Non-pigmented ciliary epithelial cell (primary cell): Measurements from ENCODE around the gene FCRL5.

Experiments
- DNase-seq: peaks from one replicate; pipeline ENCODE4 v3.0.0-alpha.2; 2010; ENCODE audit warnings: low read depth

The FCRL5 gene

GRCh38 chr1:157523774-157524493 is 28.4 kb downstream of the FCRL5 start:
- DNase-seq, result no peak

GRCh38 chr1:157521056-157521455 is 31.3 kb downstream of the FCRL5 start:
- DNase-seq, result no peak

GRCh38 chr1:157520386-157520935 is 31.9 kb downstream of the FCRL5 start:
- no peak for DNase-seq

GRCh38 chr1:157519451-157519850 is 32.9 kb downstream of the FCRL5 start:
- no peak for DNase-seq

- DNase-seq, result no peak
These were observed 35.3 kb downstream of the FCRL5 start for GRCh38 chr1:157517016-157517415.

- no peak for DNase-seq
These were observed 36.6 kb downstream of the FCRL5 start for GRCh38 chr1:157515709-157516108.

GRCh38 chr1:157515141-157515540 is 37.2 kb downstream of the FCRL5 start:
- DNase-seq, result no peak

- DNase-seq, result no peak
These were observed 40.0 kb downstream of the FCRL5 start for GRCh38 chr1:157512036-157512969.

- DNase-seq, result no peak
These were observed 42.6 kb downstream of the FCRL5 start for GRCh38 chr1:157509546-157510232.

- DNase-seq, result peak; percentile 40
These were observed 46.6 kb downstream of the FCRL5 start for GRCh38 chr1:157505481-157506272.

GRCh38 chr1:157504646-157505045 is 47.7 kb downstream of the FCRL5 start:
- no peak for DNase-seq

- DNase-seq, result no peak
These were observed 52.8 kb downstream of the FCRL5 start for GRCh38 chr1:157499521-157499920.

- DNase-seq, result no peak
These were observed 53.6 kb downstream of the FCRL5 start for GRCh38 chr1:157498736-157499090.

GRCh38 chr1:157497987-157498735 is 54.2 kb downstream of the FCRL5 start:
- DNase-seq, result no peak

- no peak for DNase-seq
These were observed 55.0 kb downstream of the FCRL5 start for GRCh38 chr1:157497284-157497683.

GRCh38 chr1:157496121-157496526 is 56.2 kb downstream of the FCRL5 start:
- DNase-seq, result no peak

- no peak for DNase-seq
These were observed 57.0 kb downstream of the FCRL5 start for GRCh38 chr1:157495285-157495684.

GRCh38 chr1:157494093-157494492 is 58.2 kb downstream of the FCRL5 start:
- DNase-seq, result no peak

GRCh38 chr1:157490467-157491165 is 61.7 kb downstream of the FCRL5 start:
- no peak for DNase-seq

- no peak for DNase-seq
These were observed 64.2 kb downstream of the FCRL5 start for GRCh38 chr1:157488156-157488555.
